LNCaP clone FGC (cell line): Measurements from ENCODE around the gene KRTAP10-7.
A peak's percentile ranks its signal among the peaks of the same experiment; 100 is the strongest.

Source experiments
- DNase-seq: peaks from one replicate; pipeline ENCODE4 v3.0.0-alpha.2; 2011; ENCODE audit warnings: low read depth
- H3K4me3 ChIP-seq: 2 replicates; pipeline ENCODE4 v1.5.1; 2011; ENCODE audit warnings: mild to moderate bottlenecking, low read depth, low read length, control low read depth
- TF ChIP-seq, protein P1 (sequence below): IDR thresholded peaks from 2 replicates; pipeline ENCODE4 v1.5.1; 2012; ENCODE audit warnings: mild to moderate bottlenecking; ENCODE audit not compliant: control insufficient read depth, insufficient read depth; ENCODE audit errors: extremely low read depth

KRTAP10-7 gene

GRCh38 chr21:44614961-44615391, 14.6 kb downstream of the KRTAP10-7 start:
- TF ChIP-seq, protein P1, sequence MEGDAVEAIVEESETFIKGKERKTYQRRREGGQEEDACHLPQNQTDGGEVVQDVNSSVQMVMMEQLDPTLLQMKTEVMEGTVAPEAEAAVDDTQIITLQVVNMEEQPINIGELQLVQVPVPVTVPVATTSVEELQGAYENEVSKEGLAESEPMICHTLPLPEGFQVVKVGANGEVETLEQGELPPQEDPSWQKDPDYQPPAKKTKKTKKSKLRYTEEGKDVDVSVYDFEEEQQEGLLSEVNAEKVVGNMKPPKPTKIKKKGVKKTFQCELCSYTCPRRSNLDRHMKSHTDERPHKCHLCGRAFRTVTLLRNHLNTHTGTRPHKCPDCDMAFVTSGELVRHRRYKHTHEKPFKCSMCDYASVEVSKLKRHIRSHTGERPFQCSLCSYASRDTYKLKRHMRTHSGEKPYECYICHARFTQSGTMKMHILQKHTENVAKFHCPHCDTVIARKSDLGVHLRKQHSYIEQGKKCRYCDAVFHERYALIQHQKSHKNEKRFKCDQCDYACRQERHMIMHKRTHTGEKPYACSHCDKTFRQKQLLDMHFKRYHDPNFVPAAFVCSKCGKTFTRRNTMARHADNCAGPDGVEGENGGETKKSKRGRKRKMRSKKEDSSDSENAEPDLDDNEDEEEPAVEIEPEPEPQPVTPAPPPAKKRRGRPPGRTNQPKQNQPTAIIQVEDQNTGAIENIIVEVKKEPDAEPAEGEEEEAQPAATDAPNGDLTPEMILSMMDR = no peak
- no peak overlapping the region for H3K4me3 ChIP-seq
- no peak for DNase-seq

DNA sequence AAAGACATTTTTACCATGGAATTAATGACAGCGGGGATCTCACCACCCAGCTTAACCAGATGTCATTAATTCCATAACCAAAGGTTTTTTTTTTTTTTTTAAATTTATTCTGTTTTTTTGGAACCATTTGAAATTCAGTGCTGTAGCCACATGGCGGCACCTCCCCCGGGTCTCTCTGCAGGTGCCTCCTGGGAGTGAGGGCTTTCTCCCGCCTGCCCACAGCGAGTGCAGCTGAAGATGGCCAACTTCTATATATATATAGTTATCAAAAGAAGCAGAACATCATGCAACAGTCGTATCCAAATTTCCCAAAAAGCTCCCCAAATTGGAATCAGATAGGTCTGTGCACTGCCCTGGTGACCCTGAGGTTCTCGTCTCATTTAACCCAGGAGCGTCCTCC, 15.1 kb downstream of the KRTAP10-7 start:
- TF ChIP-seq, protein P1 = no peak
- DNase-seq = no peak
- no peak overlapping the region for H3K4me3 ChIP-seq

GRCh38 chr21:44615911-44616590, 15.7 kb downstream of the KRTAP10-7 start:
- H3K4me3 ChIP-seq = no peak overlapping the region
- TF ChIP-seq, protein P1 = no peak
- no peak for DNase-seq

DNA sequence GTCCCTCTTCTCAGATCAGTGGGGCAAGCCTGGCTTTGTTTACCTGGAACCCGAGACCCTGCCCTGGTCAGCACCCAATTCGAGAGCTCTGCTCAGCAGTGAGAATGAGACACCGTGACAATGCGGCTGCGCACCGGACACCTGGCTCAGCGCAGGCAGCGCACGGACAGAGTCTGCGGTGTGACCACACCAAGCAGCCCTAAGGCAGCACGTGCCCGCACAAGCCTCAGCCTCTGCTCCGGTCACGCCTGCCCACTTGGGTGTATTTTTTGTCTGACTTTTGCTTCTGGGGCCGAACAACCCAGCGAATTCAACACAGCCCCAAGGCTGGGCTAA, 16.2 kb downstream of the KRTAP10-7 start:
- no peak for DNase-seq
- TF ChIP-seq, protein P1 = no peak
- no peak overlapping the region for H3K4me3 ChIP-seq

DNA sequence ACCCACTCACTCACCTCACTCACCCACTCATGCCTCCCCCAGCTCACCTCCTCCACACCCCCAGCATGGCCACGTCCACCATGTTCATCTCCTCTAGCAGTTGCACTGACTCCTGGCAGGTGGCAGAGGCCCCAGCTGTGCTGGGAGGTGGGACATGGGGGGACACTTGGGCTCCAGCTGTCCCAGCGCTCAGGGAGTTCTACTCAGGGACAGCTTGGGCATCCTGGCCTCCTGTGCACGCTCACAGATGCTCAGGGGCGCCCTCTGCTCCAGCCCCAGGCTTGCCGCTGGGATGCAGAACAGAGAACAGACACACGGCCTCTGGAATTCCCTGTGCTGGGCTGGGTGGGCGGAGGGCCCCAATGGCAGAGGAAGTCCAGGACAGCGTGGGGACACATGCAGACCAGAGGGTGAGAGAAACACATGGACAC, 16.7 kb downstream of the KRTAP10-7 start:
- TF ChIP-seq, protein P1 = no peak
- no peak for DNase-seq
- H3K4me3 ChIP-seq = no peak overlapping the region

- TF ChIP-seq, protein P1 = peak; percentile 62
- DNase-seq = peak; percentile 33
- no peak overlapping the region for H3K4me3 ChIP-seq
These were observed 18.1 kb downstream of the KRTAP10-7 start for GRCh38 chr21:44618504-44618903.

- no peak overlapping the region for H3K4me3 ChIP-seq
- DNase-seq = no peak
- TF ChIP-seq, protein P1 = no peak
These were observed 18.5 kb downstream of the KRTAP10-7 start for GRCh38 chr21:44618909-44619308.
